ENCODE data around the gene RANBP9.

Gene RANBP9

DNA sequence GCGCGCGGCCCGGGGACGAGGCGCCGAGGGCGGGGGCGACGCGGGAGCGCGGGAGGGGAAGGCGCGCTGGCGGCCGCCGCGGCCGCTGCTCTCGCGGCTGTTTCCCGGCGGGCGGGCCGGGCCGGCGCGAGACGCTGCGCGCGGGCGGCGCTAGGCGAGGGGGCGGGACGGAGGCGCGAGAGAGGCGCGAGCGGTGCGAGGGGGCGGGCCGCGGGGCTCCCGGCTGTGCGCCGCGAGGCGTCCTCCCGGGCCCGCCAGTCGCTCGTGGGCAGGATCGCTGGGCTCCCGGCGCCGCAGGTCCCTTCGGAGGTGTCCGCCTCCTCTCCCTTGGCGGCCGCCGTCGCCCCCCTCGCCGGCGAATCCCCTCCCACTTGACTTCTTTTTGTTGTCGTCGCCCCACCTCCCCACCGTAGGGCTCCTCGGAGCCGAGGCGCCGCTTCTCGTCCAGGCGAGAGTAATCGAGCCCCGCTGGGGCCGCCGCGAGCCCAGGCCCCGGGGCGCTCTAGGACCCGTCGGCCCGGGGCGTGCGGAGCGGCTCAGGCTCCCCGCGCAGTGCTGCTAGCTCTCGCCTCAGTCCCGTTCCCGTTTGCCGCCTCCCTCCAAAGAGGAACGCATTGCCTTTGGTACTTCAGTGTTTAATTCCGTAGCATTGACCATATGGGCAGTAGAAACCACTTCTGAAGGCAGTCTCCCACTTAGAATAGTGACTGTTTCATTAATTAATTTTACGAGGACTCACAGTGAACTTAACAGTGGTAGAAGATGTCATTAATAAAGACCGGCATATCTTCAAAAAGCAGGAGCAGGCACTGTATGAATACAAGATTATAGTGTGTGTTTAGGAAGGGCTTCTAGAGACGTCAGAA, at the start of gene RANBP9:
RANBP9 (minus strand) TSS at position 103 of the 866 bp plus-strand sequence. CDS start 330 bp downstream, outside the sequence.
- DNase-seq = peak; percentile 95

DNA sequence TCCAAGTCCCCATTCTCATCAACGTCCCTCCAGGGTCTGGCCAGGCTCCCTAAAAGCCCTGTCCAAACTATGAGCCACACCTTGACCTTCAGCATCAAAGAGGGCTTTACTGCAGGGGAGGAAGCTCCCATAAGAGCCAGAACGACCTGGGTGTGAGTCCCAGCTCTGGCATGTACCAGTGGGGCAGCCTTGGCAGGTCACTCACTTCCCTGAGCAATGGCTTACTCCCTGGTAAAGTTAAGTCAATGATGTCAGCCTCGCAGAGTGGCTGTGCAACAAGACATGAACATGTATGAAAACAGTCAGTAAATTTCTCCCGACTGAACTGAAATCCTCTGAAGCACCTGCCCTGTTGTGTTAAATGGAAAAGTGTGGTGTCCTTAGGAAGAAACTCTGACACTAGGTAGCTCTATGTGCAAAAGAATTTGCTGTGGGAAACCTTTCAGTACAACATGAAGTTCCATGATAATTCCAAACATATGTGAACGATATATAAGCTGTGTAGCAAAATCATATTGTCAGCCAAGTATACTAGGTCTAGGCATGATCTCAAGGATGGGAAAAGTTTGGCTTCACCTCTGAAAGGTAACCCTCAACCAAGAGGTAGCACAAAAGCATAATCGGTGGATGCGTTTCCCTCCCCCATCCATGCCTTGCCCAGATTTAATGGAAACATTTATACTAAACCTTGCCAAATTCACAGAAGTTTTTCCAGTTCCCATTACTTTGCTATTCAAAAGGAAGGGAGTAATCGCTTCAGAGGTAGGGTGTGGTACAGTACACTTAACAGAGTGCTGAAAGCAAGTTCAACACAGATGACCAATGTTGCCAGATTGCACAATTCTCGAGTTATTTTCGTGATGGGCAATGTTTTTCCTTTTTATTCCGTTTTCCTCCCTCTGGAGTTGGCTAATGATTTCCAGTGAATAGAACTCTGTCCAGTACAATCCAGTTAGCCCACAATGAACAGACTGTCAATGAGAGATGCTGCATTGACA, 49.0 kb upstream of the RANBP9 start:
- DNase-seq = no peak

DNA sequence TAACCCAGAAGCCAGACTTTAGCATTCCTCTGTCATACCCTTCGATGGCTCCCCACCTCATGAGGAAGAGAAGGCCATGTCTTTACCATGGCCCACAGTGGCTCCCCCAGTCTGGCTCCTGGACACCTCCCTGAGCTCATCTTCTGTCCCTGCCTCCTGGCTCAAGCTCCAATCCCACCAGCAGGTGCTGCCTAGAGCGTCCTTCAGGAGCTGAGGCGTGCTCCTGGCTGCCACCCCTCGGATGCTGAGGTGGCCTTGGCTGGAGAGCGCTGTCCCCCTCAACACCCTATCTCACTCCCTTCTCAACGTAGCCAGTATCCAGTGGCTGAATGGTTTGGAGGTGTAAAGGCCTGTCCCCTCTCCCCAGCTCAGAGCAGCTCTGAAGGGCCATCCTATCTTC, 47.4 kb upstream of the RANBP9 start:
- no peak for DNase-seq

DNA sequence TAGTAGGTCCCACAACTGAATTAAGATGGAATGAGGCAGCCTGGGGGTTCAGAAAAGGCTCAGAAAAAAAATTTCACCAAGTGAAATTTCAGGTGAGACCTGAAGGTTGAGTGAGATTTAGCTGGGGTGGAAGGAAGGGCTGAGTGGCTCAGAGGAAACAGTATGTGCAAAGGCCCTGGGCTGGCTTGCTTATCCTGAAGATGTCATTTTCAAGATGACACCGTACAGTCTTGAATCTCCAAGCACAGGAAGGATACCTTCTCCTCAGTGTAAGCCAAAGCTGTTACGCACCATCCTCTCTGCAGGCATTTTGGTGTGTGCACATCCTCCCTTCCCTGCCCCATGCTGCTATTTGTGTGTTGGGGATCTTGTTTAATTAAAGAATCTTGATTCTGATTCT, 43.0 kb upstream of the RANBP9 start:
- DNase-seq = no peak

DNA sequence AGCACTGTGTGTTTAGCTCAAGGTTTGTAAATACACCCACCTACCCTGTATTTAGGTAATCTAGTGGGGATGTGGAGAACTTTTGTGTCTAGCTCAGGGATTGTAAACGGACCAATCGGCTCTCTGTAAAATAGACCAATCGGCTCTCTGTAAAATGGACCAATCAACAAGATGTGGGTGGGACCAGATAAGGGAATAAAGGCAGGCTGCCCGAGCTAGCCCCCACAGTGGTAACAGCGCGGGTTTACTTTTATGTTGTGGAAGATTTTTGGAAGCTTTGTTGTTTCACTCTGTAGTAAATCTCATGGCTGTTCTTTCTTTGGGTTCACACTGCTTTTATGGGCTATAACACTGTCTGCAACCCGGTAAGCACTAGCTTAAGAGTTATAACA, 32.1 kb upstream of the RANBP9 start:
- DNase-seq = no peak

DNA sequence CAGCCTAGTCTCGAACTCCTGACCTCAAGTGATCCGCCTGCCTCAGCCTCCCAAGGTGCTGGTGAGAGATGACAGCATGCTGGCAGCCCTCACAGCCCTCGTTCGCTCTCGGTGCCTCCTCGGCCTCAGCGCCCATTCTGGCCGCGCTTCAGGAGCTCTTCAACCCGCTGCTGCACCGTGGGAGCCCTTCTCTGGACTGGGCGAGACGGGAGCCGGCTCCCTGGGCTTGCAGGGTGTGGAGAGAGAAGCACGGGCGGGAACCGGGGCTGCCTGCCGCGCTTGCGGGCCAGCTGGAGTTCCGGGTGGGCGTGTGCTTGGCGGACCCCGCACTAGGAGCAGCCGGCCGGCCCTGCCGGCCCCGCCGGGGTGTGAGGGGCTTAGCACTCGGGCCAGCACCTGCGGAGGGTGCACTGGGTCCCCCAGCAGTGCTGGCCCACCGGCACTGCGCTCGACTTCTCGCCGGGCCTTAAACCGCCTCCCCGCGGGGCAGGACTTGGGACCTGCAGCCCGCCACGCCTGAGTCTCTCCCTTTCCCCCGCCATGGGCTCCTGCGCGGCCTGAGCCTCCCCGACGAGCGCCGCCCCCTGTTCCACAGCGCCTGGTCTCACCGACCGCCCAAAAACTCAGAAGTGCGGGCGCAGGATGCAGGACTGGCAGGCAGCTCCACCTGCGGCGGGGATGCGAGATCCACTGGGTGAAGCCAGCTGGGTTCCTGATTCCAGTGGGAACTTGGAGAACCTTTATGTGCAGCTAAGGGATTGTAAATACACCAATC, 31.5 kb upstream of the RANBP9 start:
- no peak for DNase-seq

DNA sequence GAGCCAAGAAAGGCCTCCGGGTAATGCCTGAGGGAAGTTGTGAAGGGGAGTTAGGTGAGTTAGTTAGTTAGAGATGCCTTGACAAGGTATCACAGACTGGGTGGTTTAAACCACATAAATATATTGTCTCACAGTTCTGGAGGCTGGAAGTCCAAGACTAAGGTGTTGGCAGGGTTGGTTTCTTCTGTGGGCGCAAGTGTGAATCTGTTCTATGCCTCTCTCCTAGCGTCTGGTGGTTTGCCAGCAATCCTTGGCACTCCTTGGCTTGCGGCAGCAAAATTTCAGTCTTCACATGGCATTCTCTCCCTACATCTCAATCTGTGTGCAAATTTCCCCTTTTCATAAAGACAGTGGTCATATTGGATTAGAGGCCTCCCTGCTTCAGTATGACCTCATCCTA, 29.7 kb upstream of the RANBP9 start:
- DNase-seq = no peak

DNA sequence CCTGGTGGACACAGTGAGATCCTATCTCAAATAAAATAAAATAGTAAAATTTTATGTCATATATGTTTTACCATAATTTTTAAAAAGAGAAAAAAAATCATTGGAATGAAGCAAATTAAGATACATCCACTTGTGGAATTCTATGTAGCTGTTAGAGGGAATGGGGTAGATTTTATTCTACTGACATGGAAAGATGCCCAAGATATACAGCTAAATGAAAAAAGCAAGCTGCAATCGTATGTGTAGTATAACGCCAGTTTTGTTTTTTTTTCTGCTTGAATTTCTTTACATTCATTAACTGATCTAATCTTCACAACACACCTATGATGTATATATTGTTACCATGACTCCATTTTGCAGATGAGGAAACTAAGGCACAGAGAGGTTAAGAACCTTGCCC, 23.4 kb upstream of the RANBP9 start:
- DNase-seq = no peak

DNA sequence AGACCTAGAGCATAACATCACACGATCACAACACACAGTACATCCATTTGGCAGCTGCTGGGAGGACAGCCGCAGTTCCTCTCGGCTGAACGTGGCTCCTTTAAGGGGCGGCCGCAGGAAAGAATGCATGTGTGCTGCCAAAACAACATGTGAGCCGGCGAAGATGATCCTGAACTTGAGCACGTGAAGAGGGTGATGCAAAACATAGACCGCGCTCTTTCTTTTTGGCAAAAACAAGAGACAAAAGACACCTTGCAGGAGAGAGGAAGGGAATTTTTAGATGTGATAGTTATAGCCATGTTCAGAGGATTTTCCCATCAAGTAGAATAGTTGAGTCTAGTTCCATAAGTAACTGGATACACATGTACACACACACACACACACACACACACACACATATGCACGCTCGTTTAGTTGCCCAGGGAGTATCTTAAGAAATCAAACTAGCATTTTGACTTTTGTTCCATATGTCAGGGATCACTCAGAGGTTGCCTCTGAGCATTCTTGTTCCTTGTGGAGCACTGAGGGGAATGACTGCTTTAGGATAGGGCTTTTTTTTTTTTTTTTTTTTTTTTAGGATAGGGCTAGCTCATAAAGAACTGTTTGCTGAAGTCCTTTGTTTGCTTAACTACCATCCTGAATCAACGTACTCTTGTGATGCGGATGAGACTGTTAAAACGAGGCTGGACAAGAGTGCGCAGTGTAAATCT, 21.7 kb upstream of the RANBP9 start:
- DNase-seq = peak; percentile 39

DNA sequence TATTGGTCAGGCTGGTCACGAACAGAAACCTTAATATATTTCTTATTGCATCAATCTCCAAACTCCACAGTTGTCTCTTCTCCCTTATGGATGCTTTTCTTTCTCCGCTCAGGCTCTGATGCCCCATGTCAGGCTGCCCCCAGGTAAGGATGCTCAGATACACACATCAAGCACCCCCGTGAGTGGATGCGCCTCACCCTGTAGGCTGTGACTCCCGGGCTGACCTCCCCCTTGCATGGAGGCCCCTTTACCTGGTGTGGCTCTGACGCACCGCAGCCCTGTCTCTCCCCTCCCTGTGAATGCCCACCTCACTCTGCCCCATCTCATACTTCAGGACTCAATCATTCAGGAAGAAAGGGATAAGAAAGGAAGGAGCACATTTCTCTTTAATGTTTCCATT, 19.1 kb upstream of the RANBP9 start:
- DNase-seq = no peak

DNA sequence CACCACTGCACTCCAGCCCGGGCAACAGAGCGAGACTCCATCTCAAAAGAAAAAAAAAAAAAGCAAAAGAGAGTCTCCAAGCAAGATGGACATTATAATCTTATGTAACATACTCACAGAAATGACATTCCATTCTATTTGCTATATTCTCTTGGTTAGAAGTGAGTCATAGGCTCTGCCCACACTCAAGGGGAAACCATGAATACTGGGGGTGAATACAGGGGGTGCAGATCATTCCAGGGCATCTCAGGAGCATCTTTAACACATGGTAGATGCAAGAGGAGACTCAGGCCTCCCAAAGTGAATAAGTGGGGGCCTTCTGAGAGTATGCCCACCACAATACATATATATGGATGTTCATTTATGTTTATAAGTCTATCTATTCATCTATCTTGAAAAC, 18.3 kb upstream of the RANBP9 start:
- no peak for DNase-seq

DNA sequence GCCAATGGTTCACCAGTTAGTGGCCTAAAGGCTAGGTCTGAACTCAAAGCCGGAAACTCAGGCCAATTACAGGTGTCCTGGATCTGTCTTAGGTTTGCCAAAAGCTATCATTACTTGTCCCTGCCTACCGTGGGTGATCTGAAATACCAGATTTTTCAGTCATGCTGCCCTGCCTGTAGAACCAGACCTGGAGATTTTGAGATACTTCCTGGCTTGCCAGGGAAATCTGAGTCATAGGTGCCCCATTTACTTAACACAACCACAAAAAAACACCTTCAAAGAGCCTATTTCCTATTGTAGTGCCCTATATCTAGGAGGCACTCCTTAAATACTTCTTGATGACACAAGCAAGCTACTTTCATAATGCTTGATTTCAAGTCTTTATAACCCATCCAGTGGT, 13.9 kb upstream of the RANBP9 start:
- no peak for DNase-seq

DNA sequence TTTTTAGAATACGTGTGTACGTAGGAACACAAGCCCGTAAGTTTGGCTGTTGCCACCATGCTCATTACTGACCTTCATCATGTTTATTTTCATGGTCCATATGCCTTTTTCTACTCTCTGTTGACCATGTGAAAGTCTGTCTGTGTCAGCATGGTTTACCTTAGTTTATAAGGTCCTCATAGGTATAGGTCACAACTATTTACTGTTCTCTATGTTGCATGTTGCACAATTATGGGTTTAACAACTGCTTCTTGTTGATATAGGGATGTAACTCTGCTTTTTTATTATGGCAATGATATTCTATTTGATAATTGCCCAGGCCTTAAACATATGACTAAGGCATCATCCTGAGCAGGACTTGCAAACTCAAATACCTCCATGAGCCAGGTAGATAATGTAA, 13.4 kb upstream of the RANBP9 start:
- no peak for DNase-seq

DNA sequence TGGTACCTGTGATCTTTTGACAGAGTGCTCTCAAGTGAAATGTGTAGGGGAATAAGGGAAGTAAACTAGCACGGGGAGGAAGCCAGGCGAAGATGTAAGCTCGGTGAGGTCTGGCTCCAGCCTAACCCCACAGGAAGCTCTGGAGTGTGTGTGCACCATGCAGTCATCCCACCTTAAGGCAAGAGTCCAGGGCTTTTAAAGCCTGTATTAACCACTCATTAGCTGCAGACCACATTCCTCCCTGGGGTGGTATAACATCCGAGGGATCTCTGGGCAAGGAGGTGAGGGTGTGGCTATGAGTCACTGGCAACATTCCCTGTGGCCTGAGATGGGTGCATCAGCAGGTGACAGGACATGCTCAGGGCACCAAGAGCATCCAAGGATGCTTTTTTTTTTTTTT, 12.5 kb upstream of the RANBP9 start:
- no peak for DNase-seq

DNA sequence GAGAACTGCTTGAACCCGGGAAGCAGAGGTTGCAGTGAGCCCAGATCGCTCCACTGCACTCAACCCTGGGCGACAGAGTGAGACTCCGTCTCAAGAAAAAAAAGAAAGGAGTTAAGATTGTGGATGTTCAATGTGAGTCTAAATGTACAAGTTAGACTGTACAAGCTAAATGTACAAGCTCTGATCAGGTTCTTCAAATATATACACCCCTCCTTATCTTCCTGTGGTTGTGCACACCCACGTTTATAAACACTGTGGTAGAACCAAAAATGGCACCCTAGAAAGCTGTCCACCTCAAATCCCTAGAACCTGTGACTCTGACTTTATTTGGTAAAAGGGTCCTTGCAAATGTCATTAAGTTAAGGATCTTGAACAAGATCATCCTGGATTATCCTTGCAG, 11.2 kb upstream of the RANBP9 start:
- no peak for DNase-seq

DNA sequence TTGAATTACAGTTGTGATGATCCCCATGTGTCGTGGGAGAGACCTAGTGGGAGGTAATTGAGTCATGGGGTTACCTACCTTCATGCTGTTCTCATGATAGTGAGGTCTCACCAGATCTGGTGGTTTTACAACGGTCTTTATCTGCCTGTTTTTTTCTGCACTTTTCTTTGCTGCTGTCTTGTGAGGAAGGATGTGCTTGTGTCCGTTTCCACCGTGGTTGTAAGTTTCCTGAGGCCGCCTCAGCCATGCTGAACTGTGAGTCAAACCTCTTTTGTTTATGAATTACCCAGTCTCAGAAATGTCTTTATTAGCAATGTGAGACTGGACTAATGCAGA, 6.5 kb upstream of the RANBP9 start:
- DNase-seq = no peak

DNA sequence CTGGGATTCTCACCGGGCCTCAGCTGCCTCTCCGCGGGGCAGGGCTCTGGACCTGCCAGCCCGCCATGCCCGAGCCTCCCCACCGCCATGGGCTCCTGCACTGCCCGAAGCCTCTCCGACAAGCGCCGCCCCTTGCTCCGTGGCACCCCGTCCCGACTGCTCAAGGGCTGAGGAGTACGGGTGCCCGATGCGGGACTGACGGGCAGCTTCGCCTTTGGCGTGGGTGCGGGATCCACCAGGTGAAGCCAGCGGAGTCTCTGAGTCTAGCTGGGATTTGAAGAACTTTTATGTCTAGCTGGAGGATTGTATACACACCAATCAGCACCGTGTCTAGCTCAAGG, 5.3 kb upstream of the RANBP9 start:
- DNase-seq = no peak

DNA sequence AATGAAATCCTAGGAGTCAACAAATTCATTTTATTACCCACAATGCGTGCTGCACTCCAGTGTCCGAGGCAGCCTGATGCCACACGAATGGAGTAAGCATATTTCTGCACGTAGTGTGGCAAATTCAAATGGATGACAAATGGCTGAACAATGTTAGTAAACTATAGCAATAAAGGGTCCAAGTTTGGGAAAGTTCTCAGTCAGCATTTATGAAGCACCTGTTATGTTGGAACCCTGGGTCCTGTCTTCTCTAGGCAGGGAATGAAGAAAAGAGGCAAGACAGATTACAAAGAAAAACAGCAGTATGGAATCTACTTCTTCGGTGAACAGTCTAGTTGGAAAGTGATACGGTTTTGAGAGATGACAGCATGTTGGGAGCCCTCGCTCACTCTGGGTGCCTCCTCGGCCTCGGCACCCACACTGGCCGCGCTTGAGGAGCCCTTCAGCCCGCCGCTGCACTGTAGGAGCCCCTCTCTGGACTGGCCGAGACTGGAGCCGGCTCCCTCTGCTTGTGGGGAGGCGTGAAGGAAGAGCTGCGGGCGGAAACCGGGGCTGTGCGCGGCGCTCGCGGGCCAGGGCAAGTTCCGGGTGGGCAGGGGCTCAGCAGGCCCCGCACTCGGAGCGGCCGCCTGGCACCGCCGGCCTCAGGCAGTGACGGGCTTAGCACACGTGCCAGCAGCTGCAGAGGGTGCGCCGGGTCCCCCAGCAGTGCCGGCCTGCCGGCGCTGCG, 4.8 kb upstream of the RANBP9 start:
- DNase-seq = no peak

DNA sequence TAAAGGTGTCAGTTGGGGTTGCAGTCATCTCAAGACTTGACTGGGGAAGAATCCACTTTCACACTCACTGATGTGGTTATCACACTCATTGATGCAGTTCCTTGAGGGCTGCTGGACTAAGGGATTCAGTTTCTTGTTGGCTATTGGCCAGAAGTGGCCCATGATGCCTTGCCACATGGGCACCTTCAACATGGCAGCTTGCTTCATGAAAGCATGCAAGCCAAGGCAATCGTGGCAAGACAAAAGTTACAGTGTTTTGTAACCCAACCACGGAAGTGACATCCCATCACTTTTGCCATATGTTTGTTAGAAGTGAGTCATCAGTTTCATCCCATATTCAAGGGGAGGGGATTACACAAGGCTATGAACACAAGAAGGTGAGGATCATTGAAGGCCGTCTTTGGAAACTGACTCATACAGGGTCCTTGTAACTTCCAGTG, 3.8 kb upstream of the RANBP9 start:
- DNase-seq = no peak

DNA sequence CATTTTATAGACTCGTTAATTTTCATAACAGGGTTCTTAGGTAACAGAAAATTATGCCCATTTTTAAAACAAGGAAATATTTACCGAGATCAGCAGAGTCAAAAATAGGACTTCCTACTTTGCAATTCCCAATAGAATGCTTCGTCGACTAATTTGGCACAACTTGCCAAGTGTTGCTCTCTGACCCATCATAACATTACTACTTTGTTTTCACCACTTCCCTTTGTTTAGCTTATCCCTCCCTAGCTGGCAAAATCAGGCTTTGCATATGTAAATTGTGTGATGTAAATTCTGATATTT, 914 bp upstream of the RANBP9 start:
- peak; percentile 29 for DNase-seq

DNA sequence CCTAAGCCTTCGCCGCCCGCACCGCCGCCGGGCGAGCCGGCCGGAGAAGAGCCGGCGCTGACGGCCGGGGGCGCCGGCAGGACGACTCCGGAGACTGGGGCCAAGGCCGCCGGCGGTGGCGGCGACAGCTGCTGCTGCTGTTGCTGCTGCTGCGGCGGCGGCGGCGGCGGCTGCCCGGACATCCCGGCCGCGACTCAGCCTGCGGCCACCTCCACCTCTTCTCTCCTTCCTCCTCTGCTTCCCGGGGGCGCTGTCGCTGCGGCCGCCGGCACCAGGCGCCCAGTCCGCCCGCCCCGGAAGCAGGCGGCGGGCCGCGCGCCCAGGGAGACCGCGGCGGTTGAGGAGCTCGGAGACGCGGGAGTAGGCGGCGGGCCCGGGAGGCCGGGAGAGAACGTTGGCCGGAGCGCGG, 307 bp downstream of the RANBP9 start:
- DNase-seq = peak; percentile 84

Measured in NCI-H146 (cell line).